Measurements from ENCODE around the gene SPATA9.

GRCh38 chr5:95631991-95632675 is 50.7 kb downstream of the SPATA9 start:
- TF ChIP-seq CTCF (IDR thresholded peaks at IDR 0.05; ENCODE audit: borderline replicate concordance, extremely low read depth, low read length, poor library complexity, severe bottlenecking) (no peak), EZH2 (IDR thresholded peaks at IDR 0.05; ENCODE audit: borderline replicate concordance, low read depth, low read length, severe bottlenecking) (no peak)

All from DND-41 (cell line).